ENCODE data around the gene NCOR1. TPM values are rescaled to one million over a fixed set of nuclear protein-coding genes. Genes with fewer than 3 reads are reported as not detected.

NCOR1 gene
- total RNA-seq, 4 donors from 2014 or later, result 120 to 163 (median 134) TPM

GRCh38 chr17:16191604-16192003 lies 23.7 kb downstream of the NCOR1 start:
- ATAC-seq (ENCODE audit: low FRiP score), result no peak
- TF ChIP-seq CTCF (IDR thresholded peaks at IDR 0.05), result no peak
- no peak for DNase-seq (ENCODE audit: low spot score)

GRCh38 chr17:16190703-16191360 lies 24.5 kb downstream of the NCOR1 start:
- ATAC-seq (ENCODE audit: low FRiP score) (no peak), DNase-seq (ENCODE audit: low spot score) (no peak)
- no peak for TF ChIP-seq CTCF (IDR thresholded peaks at IDR 0.05)

- DNase-seq (ENCODE audit: low spot score), result no peak
- ATAC-seq (ENCODE audit: low FRiP score), result no peak
- TF ChIP-seq CTCF (IDR thresholded peaks at IDR 0.05), result no peak
Measured at GRCh38 chr17:16189791-16190348, 25.5 kb downstream of the NCOR1 start.

GRCh38 chr17:16187642-16188041 lies 27.7 kb downstream of the NCOR1 start:
- DNase-seq (ENCODE audit: low spot score) (no peak), ATAC-seq (ENCODE audit: low FRiP score) (no peak)
- TF ChIP-seq CTCF (IDR thresholded peaks at IDR 0.05), result no peak

GRCh38 chr17:16181581-16181980 lies 33.8 kb downstream of the NCOR1 start:
- no peak for TF ChIP-seq CTCF (IDR thresholded peaks at IDR 0.05)
- DNase-seq (ENCODE audit: low spot score), result no peak
- no peak for ATAC-seq (ENCODE audit: low FRiP score)

- DNase-seq (ENCODE audit: low spot score), result no peak
Measured at GRCh38 chr17:16178836-16179235, 36.5 kb downstream of the NCOR1 start.

More at GRCh38 chr17:16178836-16179235, 36.5 kb downstream of the NCOR1 start:
- TF ChIP-seq CTCF (IDR thresholded peaks at IDR 0.05), result no peak
- ATAC-seq (ENCODE audit: low FRiP score), result no peak

Measured in omental fat pad (tissue), 4 donors.